HL-60 (cell line): ENCODE results near the gene AAMDC.

Experiments used
- POLR2AphosphoS5 ChIP-seq: IDR thresholded peaks from 2 replicates; pipeline ENCODE4 v1.6.1; 2012; ENCODE audit warnings: low read depth
- TF ChIP-seq, protein P1 (sequence below): IDR thresholded peaks from one replicate; pipeline ENCODE4 v1.5.1; 2011; ENCODE audit warnings: low read length, control low read depth, inconsistent platforms; ENCODE audit not compliant: insufficient read depth
- TF ChIP-seq, protein P2 (sequence below): IDR thresholded peaks from 2 replicates; pipeline ENCODE4 v1.6.1; 2012; ENCODE audit warnings: low read depth; ENCODE audit not compliant: insufficient replicate concordance

DNA sequence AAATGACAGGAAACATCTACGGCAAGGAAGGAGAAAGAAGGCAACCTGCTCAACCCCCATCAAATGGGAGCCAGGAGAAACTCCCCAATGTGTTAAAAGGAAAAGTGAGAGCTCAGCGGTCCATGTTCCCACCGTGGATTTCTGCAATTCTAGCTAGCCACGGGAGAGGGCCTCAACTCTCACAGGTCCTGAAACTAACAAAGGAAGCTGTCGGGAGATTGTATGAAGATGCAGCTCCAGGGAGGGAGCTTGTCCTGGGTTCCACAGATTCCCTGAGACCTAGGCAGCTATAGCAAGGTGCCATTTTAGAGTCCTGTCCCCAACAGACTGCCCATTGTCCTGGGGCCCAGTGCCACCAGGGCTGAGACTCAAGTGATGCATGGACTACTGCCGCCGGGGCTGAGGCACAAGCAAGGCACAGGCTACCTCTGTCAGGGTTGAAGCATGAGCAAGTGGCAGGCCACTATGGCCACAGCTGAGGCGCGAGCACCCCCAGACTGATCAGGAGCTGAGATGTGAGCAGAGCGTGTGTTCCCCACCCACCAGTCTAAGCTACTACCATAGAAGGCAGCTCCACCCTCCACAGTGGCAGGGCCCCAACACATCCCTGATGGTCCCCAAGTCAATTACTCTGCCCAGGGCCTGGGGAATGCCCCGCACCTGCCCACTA, 31.7 kb upstream of the AAMDC start:
- TF ChIP-seq, protein P1, sequence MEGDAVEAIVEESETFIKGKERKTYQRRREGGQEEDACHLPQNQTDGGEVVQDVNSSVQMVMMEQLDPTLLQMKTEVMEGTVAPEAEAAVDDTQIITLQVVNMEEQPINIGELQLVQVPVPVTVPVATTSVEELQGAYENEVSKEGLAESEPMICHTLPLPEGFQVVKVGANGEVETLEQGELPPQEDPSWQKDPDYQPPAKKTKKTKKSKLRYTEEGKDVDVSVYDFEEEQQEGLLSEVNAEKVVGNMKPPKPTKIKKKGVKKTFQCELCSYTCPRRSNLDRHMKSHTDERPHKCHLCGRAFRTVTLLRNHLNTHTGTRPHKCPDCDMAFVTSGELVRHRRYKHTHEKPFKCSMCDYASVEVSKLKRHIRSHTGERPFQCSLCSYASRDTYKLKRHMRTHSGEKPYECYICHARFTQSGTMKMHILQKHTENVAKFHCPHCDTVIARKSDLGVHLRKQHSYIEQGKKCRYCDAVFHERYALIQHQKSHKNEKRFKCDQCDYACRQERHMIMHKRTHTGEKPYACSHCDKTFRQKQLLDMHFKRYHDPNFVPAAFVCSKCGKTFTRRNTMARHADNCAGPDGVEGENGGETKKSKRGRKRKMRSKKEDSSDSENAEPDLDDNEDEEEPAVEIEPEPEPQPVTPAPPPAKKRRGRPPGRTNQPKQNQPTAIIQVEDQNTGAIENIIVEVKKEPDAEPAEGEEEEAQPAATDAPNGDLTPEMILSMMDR: no peak
- TF ChIP-seq POLR2AphosphoS5: no peak
- TF ChIP-seq, protein P2, sequence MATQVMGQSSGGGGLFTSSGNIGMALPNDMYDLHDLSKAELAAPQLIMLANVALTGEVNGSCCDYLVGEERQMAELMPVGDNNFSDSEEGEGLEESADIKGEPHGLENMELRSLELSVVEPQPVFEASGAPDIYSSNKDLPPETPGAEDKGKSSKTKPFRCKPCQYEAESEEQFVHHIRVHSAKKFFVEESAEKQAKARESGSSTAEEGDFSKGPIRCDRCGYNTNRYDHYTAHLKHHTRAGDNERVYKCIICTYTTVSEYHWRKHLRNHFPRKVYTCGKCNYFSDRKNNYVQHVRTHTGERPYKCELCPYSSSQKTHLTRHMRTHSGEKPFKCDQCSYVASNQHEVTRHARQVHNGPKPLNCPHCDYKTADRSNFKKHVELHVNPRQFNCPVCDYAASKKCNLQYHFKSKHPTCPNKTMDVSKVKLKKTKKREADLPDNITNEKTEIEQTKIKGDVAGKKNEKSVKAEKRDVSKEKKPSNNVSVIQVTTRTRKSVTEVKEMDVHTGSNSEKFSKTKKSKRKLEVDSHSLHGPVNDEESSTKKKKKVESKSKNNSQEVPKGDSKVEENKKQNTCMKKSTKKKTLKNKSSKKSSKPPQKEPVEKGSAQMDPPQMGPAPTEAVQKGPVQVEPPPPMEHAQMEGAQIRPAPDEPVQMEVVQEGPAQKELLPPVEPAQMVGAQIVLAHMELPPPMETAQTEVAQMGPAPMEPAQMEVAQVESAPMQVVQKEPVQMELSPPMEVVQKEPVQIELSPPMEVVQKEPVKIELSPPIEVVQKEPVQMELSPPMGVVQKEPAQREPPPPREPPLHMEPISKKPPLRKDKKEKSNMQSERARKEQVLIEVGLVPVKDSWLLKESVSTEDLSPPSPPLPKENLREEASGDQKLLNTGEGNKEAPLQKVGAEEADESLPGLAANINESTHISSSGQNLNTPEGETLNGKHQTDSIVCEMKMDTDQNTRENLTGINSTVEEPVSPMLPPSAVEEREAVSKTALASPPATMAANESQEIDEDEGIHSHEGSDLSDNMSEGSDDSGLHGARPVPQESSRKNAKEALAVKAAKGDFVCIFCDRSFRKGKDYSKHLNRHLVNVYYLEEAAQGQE: no peak
